ENCODE data around the gene FMO3.

The FMO3 gene

DNA sequence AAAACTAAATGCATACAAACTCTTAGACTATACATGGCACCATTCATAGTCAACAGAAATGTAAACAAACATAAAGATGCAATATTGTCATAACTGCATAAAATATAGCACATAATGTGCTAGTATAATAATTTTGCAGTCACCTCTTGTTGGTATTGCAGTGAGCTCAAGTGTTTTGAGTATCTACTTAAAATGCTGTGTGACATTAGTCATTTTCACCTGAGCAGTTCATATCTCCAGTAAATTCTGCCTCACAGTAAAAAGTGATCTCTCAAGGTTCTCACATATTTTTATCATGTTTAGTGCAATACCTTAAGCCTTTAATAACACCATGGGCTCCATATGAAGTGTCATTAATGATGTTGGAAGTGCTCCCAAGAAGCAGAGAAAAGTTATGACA lies 64.8 kb downstream of the FMO3 start:
- no peaks in the 10 kb centered on the region for H3K9me3 Mint-ChIP-seq
- no peak for DNase-seq
- H3K36me3 Mint-ChIP-seq (ENCODE audit: low read depth), result no peaks in the 10 kb centered on the region
- H3K27ac Mint-ChIP-seq, result no peak overlapping the region
- H3K4me3 Mint-ChIP-seq, result no peak overlapping the region
- H3K4me1 Mint-ChIP-seq, result no peaks in the 10 kb centered on the region
- H3K27me3 Mint-ChIP-seq (ENCODE audit: low read depth, poor library complexity), result no peaks in the 10 kb centered on the region
- TF ChIP-seq, protein P1, sequence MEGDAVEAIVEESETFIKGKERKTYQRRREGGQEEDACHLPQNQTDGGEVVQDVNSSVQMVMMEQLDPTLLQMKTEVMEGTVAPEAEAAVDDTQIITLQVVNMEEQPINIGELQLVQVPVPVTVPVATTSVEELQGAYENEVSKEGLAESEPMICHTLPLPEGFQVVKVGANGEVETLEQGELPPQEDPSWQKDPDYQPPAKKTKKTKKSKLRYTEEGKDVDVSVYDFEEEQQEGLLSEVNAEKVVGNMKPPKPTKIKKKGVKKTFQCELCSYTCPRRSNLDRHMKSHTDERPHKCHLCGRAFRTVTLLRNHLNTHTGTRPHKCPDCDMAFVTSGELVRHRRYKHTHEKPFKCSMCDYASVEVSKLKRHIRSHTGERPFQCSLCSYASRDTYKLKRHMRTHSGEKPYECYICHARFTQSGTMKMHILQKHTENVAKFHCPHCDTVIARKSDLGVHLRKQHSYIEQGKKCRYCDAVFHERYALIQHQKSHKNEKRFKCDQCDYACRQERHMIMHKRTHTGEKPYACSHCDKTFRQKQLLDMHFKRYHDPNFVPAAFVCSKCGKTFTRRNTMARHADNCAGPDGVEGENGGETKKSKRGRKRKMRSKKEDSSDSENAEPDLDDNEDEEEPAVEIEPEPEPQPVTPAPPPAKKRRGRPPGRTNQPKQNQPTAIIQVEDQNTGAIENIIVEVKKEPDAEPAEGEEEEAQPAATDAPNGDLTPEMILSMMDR (IDR thresholded peaks at IDR 0.05), result no peak

DNA sequence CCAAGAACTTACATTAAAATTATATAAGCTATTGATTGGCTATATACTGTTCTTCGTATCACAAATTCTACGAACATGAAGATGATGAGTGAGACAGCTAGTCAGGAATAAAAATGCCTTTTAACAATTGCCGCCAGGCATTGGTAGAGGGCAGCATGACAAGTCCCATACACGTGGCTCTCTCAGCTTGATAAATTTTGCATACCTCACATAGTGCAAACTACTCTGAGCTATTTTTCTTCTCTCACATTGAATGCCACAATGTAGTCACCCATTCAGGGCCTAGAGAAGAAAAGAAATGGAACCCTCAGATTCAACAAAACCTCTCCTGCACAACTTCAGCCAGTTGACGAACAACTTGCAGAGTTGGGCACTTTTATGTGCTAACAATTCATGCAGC lies 67.4 kb downstream of the FMO3 start:
- no peak overlapping the region for H3K27ac Mint-ChIP-seq
- no peak overlapping the region for H3K4me3 Mint-ChIP-seq

DNA sequence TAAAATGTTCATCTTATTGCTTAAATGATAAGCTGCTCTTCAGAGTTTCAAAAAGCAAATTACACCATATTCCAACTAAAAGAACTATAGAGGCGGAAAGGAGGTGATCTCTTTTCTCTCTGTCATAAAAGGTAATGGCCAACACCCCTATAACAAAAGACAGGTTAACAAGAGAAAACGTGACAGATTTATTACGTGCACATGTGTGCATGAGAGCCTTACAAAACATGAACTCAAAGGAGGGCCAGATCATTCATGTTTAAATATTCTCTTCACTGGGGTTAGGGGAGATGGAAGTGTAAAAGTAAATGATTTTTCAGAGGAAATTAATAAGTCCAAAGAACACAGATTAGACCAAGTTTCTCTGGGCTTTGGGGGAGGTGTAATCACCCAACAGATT lies 67.8 kb downstream of the FMO3 start:
- Mint-ChIP-seq H3K27me3 (ENCODE audit: low read depth, poor library complexity) (no peaks in the 10 kb centered on the region), H3K27ac (no peak overlapping the region), H3K9me3 (no peaks in the 10 kb centered on the region), H3K4me1 (no peaks in the 10 kb centered on the region), H3K4me3 (no peak overlapping the region), H3K36me3 (ENCODE audit: low read depth) (no peaks in the 10 kb centered on the region)
- DNase-seq, result no peak
- TF ChIP-seq, protein P1 (IDR thresholded peaks at IDR 0.05), result no peak

More for the DNA sequence above, 67.4 kb downstream of the FMO3 start:
- no peaks in the 10 kb centered on the region for H3K27me3 Mint-ChIP-seq (ENCODE audit: low read depth, poor library complexity)
- no peaks in the 10 kb centered on the region for H3K36me3 Mint-ChIP-seq (ENCODE audit: low read depth)
- TF ChIP-seq, protein P1 (IDR thresholded peaks at IDR 0.05), result no peak
- H3K4me1 Mint-ChIP-seq, result no peaks in the 10 kb centered on the region
- DNase-seq, result no peak
- H3K9me3 Mint-ChIP-seq, result no peaks in the 10 kb centered on the region

DNA sequence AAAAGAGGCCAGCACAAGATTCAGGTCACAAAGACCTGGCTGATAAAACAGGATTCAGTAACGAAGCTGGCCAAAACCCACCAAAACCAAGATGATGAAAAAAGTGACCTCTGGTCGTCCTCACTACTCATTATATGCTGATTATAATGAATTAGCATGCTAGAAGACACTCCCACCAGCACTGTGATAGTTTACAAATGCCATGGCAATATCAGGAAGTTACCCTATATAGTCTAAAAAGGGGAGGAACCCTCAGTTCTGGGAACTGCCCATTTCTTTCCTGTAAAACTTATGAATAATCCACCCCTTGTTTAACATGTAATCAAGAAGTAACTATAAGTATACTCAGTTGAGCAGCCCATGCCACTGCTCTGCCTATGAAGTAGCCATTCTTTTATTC lies 68.4 kb downstream of the FMO3 start:
- TF ChIP-seq, protein P1 (IDR thresholded peaks at IDR 0.05), result no peak
- H3K27me3 Mint-ChIP-seq (ENCODE audit: low read depth, poor library complexity), result no peaks in the 10 kb centered on the region
- no peak for DNase-seq
- H3K4me1 Mint-ChIP-seq, result no peaks in the 10 kb centered on the region
- no peaks in the 10 kb centered on the region for H3K36me3 Mint-ChIP-seq (ENCODE audit: low read depth)
- no peaks in the 10 kb centered on the region for H3K9me3 Mint-ChIP-seq
- H3K4me3 Mint-ChIP-seq, result no peak overlapping the region
- H3K27ac Mint-ChIP-seq, result no peak overlapping the region

DNA sequence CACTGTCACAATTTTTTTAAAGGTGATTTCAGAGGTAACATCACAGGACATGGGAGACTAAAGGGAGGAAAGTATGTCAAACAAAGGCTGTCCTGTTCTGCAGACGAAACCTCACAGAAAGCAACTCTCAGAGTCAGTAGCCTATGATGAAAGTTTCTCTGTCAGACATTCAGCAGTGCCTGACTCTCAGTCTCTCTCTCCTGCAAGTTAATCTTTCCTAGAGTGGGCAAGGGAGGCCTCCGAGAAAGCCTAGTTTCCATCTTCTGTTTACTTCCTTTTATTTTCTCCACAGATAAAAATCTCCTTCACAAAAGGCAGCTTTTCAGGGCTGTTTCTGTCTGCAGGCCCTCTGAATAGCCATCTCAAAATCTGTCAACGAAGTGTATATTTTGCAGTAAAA lies 69.5 kb downstream of the FMO3 start:
- Mint-ChIP-seq H3K9me3 (no peaks in the 10 kb centered on the region), H3K27ac (no peak overlapping the region), H3K4me1 (no peaks in the 10 kb centered on the region), H3K36me3 (ENCODE audit: low read depth) (no peaks in the 10 kb centered on the region), H3K27me3 (ENCODE audit: low read depth, poor library complexity) (no peaks in the 10 kb centered on the region), H3K4me3 (no peak overlapping the region)
- TF ChIP-seq, protein P1 (IDR thresholded peaks at IDR 0.05), result no peak
- no peak for DNase-seq

DNA sequence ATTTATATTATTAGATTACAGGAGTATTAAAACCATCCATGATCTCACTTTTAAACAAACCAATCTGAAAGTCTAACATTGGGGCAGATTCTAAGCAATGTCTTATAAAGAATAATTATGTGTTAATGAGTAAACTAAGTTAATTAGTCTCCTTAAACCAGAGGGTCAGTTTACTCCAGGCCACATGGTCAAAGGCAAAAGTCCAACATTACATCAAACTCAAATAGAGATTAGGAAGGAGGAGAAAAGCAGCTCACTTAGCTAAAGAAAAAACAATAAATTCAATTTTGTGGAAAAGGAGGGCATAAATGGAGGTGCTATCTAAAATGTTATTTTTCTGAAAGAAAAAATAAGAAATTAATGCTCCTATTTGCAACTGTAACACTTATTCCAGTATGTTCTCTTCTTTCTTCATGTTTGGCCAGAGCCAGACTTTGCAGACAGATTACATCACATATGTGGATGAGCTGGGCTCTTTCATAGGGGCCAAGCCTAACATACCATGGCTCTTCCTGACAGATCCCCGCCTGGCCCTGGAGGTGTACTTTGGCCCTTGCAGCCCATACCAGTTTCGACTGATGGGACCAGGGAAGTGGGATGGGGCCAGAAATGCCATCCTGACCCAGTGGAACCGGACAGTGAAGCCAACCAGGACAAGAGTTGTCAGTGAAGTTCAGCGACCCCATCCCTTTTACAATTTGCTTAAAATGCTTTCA lies 70.1 kb downstream of the FMO3 start:
- no peak for DNase-seq
- TF ChIP-seq, protein P1 (IDR thresholded peaks at IDR 0.05), result no peak
- Mint-ChIP-seq H3K4me3 (no peak overlapping the region), H3K9me3 (no peaks in the 10 kb centered on the region), H3K27ac (no peak overlapping the region), H3K4me1 (no peaks in the 10 kb centered on the region), H3K27me3 (ENCODE audit: low read depth, poor library complexity) (no peaks in the 10 kb centered on the region), H3K36me3 (ENCODE audit: low read depth) (no peaks in the 10 kb centered on the region)
